H9 (cell line): Measurements from ENCODE around the gene TNK2. TPM values are rescaled to one million over a fixed set of nuclear protein-coding genes. Genes with fewer than 3 reads are reported as not detected.

Source experiments
- DNase-seq: peaks from one replicate; pipeline ENCODE4 v3.0.0-alpha.2; 2017
- H2AFZ ChIP-seq: one replicate; pipeline ENCODE4 v1.6.1; 2013; ENCODE audit warnings: mild to moderate bottlenecking, low read length, control low read depth, moderate library complexity
- H2AK5ac ChIP-seq: 2 replicates; pipeline ENCODE4 v1.6.1; 2013; ENCODE audit warnings: low read length, control low read depth, mixed read lengths; ENCODE audit not compliant: insufficient read length
- H2BK120ac ChIP-seq: one replicate; pipeline ENCODE4 v1.6.1; 2013; ENCODE audit warnings: low read depth, mild to moderate bottlenecking, low read length, control low read depth, inconsistent platforms; ENCODE audit not compliant: poor library complexity, severe bottlenecking
- H2BK12ac ChIP-seq: 2 replicates; pipeline ENCODE4 v1.6.1; 2013; ENCODE audit warnings: low read length, control low read depth, mixed read lengths, low read depth; ENCODE audit not compliant: insufficient read length
- H2BK15ac ChIP-seq: 2 replicates; pipeline ENCODE4 v1.6.1; 2013; ENCODE audit warnings: low read depth, low read length, control low read depth
- H2BK20ac ChIP-seq: one replicate; pipeline ENCODE4 v1.6.1; 2013; ENCODE audit warnings: low read depth, mild to moderate bottlenecking, low read length, control low read depth, inconsistent platforms; ENCODE audit not compliant: poor library complexity, severe bottlenecking
- H2BK5ac ChIP-seq: 2 replicates; pipeline ENCODE4 v1.6.1; 2013; ENCODE audit warnings: low read length, control low read depth, mixed read lengths; ENCODE audit not compliant: insufficient read length
- H3K14ac ChIP-seq: 2 replicates; pipeline ENCODE4 v1.6.1; 2013; ENCODE audit warnings: low read length, control low read depth; ENCODE audit not compliant: insufficient read depth
- H3K18ac ChIP-seq: 2 replicates; pipeline ENCODE4 v1.6.1; 2013; ENCODE audit warnings: low read depth, mild to moderate bottlenecking, mixed read lengths, low read length, control low read depth; ENCODE audit not compliant: insufficient read length
- H3K23ac ChIP-seq: 2 replicates; pipeline ENCODE4 v1.6.1; 2013; ENCODE audit warnings: low read length, control low read depth, mixed read lengths, low read depth; ENCODE audit not compliant: insufficient read length
- H3K23me2 ChIP-seq: 2 replicates; pipeline ENCODE4 v1.6.1; 2013; ENCODE audit warnings: low read depth, mild to moderate bottlenecking, mixed read lengths, low read length, control low read depth; ENCODE audit not compliant: insufficient read length, poor library complexity, severe bottlenecking
- H3K27ac ChIP-seq: 2 replicates; pipeline ENCODE4 v1.5.1; 2013; ENCODE audit warnings: low read length, control low read depth, mixed read lengths, low read depth; ENCODE audit not compliant: insufficient read length
- H3K27me3 ChIP-seq: 2 replicates; pipeline ENCODE4 v1.6.1; 2013; ENCODE audit warnings: low read length, control low read depth, inconsistent platforms; ENCODE audit not compliant: insufficient read depth
- H3K4ac ChIP-seq: 2 replicates; pipeline ENCODE4 v1.6.1; 2013; ENCODE audit warnings: low read depth, mild to moderate bottlenecking, control low read depth, inconsistent platforms, low read length, moderate library complexity
- H3K4me1 ChIP-seq: 2 replicates; pipeline ENCODE4 v1.6.1; 2013; ENCODE audit warnings: low read length, control low read depth, inconsistent platforms; ENCODE audit not compliant: insufficient read depth
- H3K4me2 ChIP-seq: 2 replicates; pipeline ENCODE4 v1.6.1; 2013; ENCODE audit warnings: low read length, control low read depth, mixed read lengths; ENCODE audit not compliant: insufficient read length, insufficient read depth
- H3K56ac ChIP-seq: 2 replicates; pipeline ENCODE4 v1.6.1; 2013; ENCODE audit warnings: low read depth, mild to moderate bottlenecking, mixed read lengths, low read length, control low read depth; ENCODE audit not compliant: insufficient read length
- H3K79me1 ChIP-seq: 2 replicates; pipeline ENCODE4 v1.6.1; 2013; ENCODE audit warnings: low read depth, mild to moderate bottlenecking, moderate library complexity, low read length, control low read depth, inconsistent platforms; ENCODE audit not compliant: insufficient read depth, poor library complexity, severe bottlenecking
- H3K79me2 ChIP-seq: 2 replicates; pipeline ENCODE4 v1.6.1; 2013; ENCODE audit warnings: low read length, control low read depth, inconsistent platforms; ENCODE audit not compliant: insufficient read depth
- H3K9ac ChIP-seq: 2 replicates; pipeline ENCODE4 v1.6.1; 2013; ENCODE audit warnings: low read length, control low read depth, mixed read lengths; ENCODE audit not compliant: insufficient read length; ENCODE audit errors: extremely low read depth
- H3K9me3 ChIP-seq: one replicate; pipeline ENCODE4 v1.6.1; 2013; ENCODE audit warnings: low read depth, low read length, inconsistent platforms; ENCODE audit not compliant: control insufficient read depth
- H3T11ph ChIP-seq: one replicate; pipeline ENCODE4 v1.6.1; 2013; ENCODE audit warnings: mild to moderate bottlenecking, low read length, control low read depth, inconsistent platforms
- H4K20me1 ChIP-seq: one replicate; pipeline ENCODE4 v1.6.1; 2013; ENCODE audit not compliant: control insufficient read depth, insufficient read length, insufficient read depth
- H4K5ac ChIP-seq: 2 replicates; pipeline ENCODE4 v1.6.1; 2013; ENCODE audit warnings: low read depth, mild to moderate bottlenecking, mixed read lengths, low read length, control low read depth; ENCODE audit not compliant: insufficient read length
- H4K8ac ChIP-seq: replicated peaks from 2 replicates; pipeline ENCODE4 v1.6.1; 2013; ENCODE audit warnings: low read length, control low read depth, mixed read lengths, low read depth; ENCODE audit not compliant: insufficient read length
- H4K91ac ChIP-seq: 2 replicates; pipeline ENCODE4 v1.6.1; 2013; ENCODE audit warnings: low read depth, mild to moderate bottlenecking, moderate library complexity, mixed read lengths, low read length, control low read depth; ENCODE audit not compliant: insufficient read length
- H3K27ac Mint-ChIP-seq, 3 experiments: 2 replicates in 2 of 3; 3 replicates in 1 of 3; pipeline ENCODE4 v1.8.0; 2020 to 2021; ENCODE audit warnings: mixed read lengths in 3 of 3, mild to moderate bottlenecking in 1 of 3, moderate library complexity in 1 of 3
- H3K27me3 Mint-ChIP-seq: 2 replicates; pipeline ENCODE4 v1.8.0; 2021; ENCODE audit warnings: low read depth, mild to moderate bottlenecking, moderate library complexity, mixed read lengths
- H3K36me3 Mint-ChIP-seq, 3 experiments: 2 replicates in 2 of 3; 3 replicates in 1 of 3; pipeline ENCODE4 v1.8.0; 2020 to 2021; ENCODE audit warnings: low read depth in 3 of 3, mixed read lengths in 3 of 3; ENCODE audit not compliant: insufficient read depth in 1 of 3
- H3K4me1 Mint-ChIP-seq, 2 experiments: 2 replicates each; pipeline ENCODE4 v1.8.0; 2020; ENCODE audit warnings: mixed read lengths in 2 of 2
- H3K4me3 Mint-ChIP-seq, 2 experiments: 2 replicates in 1 of 2; 3 replicates in 1 of 2; pipeline ENCODE4 v1.8.0; 2020 to 2021; ENCODE audit warnings: mild to moderate bottlenecking in 2 of 2, mixed read lengths in 2 of 2, moderate library complexity in 1 of 2
- H3K9me3 Mint-ChIP-seq, 2 experiments: 2 replicates in 1 of 2; 3 replicates in 1 of 2; pipeline ENCODE4 v1.8.0; 2020; ENCODE audit warnings: mild to moderate bottlenecking in 2 of 2, mixed read lengths in 2 of 2, moderate library complexity in 1 of 2
- WGBS: extraction: QIAGEN DNeasy Blood & Tissue Kit; methylation state at CpG from one replicate; pipeline ENCODE4 v1.1.7; 2013; ENCODE audit warnings: missing lambda C conversion rate, low lambda C conversion rate, mixed read lengths; ENCODE audit not compliant: insufficient read length; ENCODE audit errors: extremely low coverage; 5-methylcytosine and 5-hydroxymethylcytosine counted together
- total RNA-seq: library from RNA; stranded (reverse); gene quantifications from 2 replicates; pipeline ENCODE4 v1.2.1, GENCODE V29; 2021
- TF ChIP-seq, protein P1 (sequence below): fragments of 200-600 bp; sonication (generic); conservative IDR thresholded peaks from 3 replicates; pipeline ENCODE4 v1.8.0; 2021; ENCODE audit warnings: antibody characterized with exemption, mild to moderate bottlenecking

Gene TNK2
- total RNA-seq, 1 experiment from 2014 or later: 34.5 TPM

- no peak overlapping the region for H2BK20ac ChIP-seq
- no peak overlapping the region for H3K56ac ChIP-seq
- Mint-ChIP-seq H3K4me1 (peaks cover 18 to 27% of the 10 kb centered on the region in 2 experiments), H3K27ac (peak overlapping the region in 1 of 3 experiments; percentile 63; a peak in 1 of 7 replicates), H3K9me3 (no peaks in the 10 kb centered on the region; a peak in 1 of 5 replicates), H3K4me3 (no peak overlapping the region), H3K36me3 (peaks cover 0 to 2% (median 0%) of the 10 kb centered on the region in 3 experiments; a peak in 3 of 7 replicates), H3K27me3 (no peaks in the 10 kb centered on the region; the same call in none of the 2 replicates)
- H3K23ac ChIP-seq: no peak overlapping the region
- no peak overlapping the region for H2BK5ac ChIP-seq
- H4K20me1 ChIP-seq: no peaks in the 10 kb centered on the region
- no peak overlapping the region for H2AK5ac ChIP-seq
- H3K4me2 ChIP-seq: no peak overlapping the region
- no peak overlapping the region for H3K9ac ChIP-seq
- no peaks in the 10 kb centered on the region for H3K79me2 ChIP-seq
- H3K18ac ChIP-seq: no peak overlapping the region
- no peak overlapping the region for H3K14ac ChIP-seq
- no peak overlapping the region for H4K8ac ChIP-seq
- H2AFZ ChIP-seq: no peak overlapping the region
- H4K5ac ChIP-seq: no peak overlapping the region
- H2BK15ac ChIP-seq: no peak overlapping the region
- H3K79me1 ChIP-seq: no peaks in the 10 kb centered on the region
- no peaks in the 10 kb centered on the region for H3K23me2 ChIP-seq
- no peak overlapping the region for H3K4ac ChIP-seq
- H3K27me3 ChIP-seq: no peaks in the 10 kb centered on the region
- no CpG with 5 or more reads among the region's 6 CpGs for WGBS
- no peak for DNase-seq
- TF ChIP-seq, protein P1, sequence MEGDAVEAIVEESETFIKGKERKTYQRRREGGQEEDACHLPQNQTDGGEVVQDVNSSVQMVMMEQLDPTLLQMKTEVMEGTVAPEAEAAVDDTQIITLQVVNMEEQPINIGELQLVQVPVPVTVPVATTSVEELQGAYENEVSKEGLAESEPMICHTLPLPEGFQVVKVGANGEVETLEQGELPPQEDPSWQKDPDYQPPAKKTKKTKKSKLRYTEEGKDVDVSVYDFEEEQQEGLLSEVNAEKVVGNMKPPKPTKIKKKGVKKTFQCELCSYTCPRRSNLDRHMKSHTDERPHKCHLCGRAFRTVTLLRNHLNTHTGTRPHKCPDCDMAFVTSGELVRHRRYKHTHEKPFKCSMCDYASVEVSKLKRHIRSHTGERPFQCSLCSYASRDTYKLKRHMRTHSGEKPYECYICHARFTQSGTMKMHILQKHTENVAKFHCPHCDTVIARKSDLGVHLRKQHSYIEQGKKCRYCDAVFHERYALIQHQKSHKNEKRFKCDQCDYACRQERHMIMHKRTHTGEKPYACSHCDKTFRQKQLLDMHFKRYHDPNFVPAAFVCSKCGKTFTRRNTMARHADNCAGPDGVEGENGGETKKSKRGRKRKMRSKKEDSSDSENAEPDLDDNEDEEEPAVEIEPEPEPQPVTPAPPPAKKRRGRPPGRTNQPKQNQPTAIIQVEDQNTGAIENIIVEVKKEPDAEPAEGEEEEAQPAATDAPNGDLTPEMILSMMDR: no peak
- H3T11ph ChIP-seq: no peak overlapping the region
- no peaks in the 10 kb centered on the region for H3K4me1 ChIP-seq
- no peak overlapping the region for H2BK12ac ChIP-seq
- H3K27ac ChIP-seq: no peak overlapping the region
- H4K91ac ChIP-seq: no peak overlapping the region
- no peaks in the 10 kb centered on the region for H3K9me3 ChIP-seq
- H2BK120ac ChIP-seq: no peak overlapping the region
Measured at GRCh38 chr3:195860456-195860855, 47.9 kb downstream of the TNK2 start.
